Aorta (tissue), 5 donors: ENCODE results near the gene STX12. TPM values are rescaled to one million over a fixed set of nuclear protein-coding genes. Genes with fewer than 3 reads are reported as not detected.
A peak's percentile ranks its signal among the peaks of the same experiment; 100 is the strongest.
"Not testable (repeated sequence)": the region's sequence is repeated elsewhere in the genome, so short reads cannot be mapped to it uniquely, and the experiment has no call there.

Source experiments
- ATAC-seq: fragments of 200-7000 bp; cut with Tn5 transposase; one replicate; pipeline ENCODE4 v1.9.1; 2022; ENCODE audit warnings: moderate library complexity; ENCODE audit not compliant: low FRiP score
- DNase-seq, 2 donors: peaks; one replicate each; pipeline ENCODE4 v3.0.0-alpha.2; 2020
- H3K27ac ChIP-seq, 2 donors: one replicate each; pipeline ENCODE4 v1.5.1; 2013; ENCODE audit warnings: low read length in 2 of 2, mild to moderate bottlenecking in 2 of 2, moderate library complexity in 2 of 2, control low read depth in 1 of 2, inconsistent platforms in 1 of 2, low read depth in 1 of 2
- H3K27me3 ChIP-seq, 2 donors: one replicate each; pipeline ENCODE4 v1.6.1; 2013; ENCODE audit warnings: control low read depth in 1 of 2, low read length in 1 of 2, mild to moderate bottlenecking in 1 of 2, moderate library complexity in 1 of 2; ENCODE audit not compliant: insufficient read depth in 2 of 2, control insufficient read depth in 1 of 2
- H3K36me3 ChIP-seq, 2 donors: one replicate each; pipeline ENCODE4 v1.6.1; 2013; ENCODE audit warnings: control low read depth in 1 of 2, low read length in 1 of 2, mild to moderate bottlenecking in 1 of 2; ENCODE audit not compliant: insufficient read depth in 2 of 2, control insufficient read depth in 1 of 2
- H3K4me1 ChIP-seq, 2 donors: one replicate each; pipeline ENCODE4 v1.6.1; 2013; ENCODE audit warnings: low read length in 2 of 2, control low read depth in 1 of 2, mild to moderate bottlenecking in 1 of 2, moderate library complexity in 1 of 2; ENCODE audit not compliant: insufficient read depth in 2 of 2, control insufficient read depth in 1 of 2
- H3K4me3 ChIP-seq, 2 donors: one replicate each; pipeline ENCODE4 v1.5.1; 2013; ENCODE audit warnings: low read length in 2 of 2, control low read depth in 1 of 2, mild to moderate bottlenecking in 1 of 2
- H3K9me3 ChIP-seq: one replicate; pipeline ENCODE4 v1.6.1; 2013; ENCODE audit warnings: mild to moderate bottlenecking, low read length; ENCODE audit not compliant: control insufficient read depth
- WGBS, 2 donors: extraction: QIAGEN DNeasy Blood & Tissue Kit; methylation state at CpG; one replicate each; pipeline ENCODE4 v1.1.7; 2013; 5-methylcytosine and 5-hydroxymethylcytosine counted together
- intact Hi-C, 2 donors: fragments of 100-400 bp; cut with DNase I; formaldehyde crosslinking; loops; one replicate each; pipeline versions ENCODE4 v1.14.2 to v1.15.0; 2022
- polyA plus RNA-seq, 2 donors: library from polyadenylated mRNA; stranded (reverse); fragments of 200-250 nt; gene quantifications; one replicate each; pipeline ENCODE4 v1.2.3, GENCODE V29; 2013
- total RNA-seq, 2 donors: library from RNA; stranded (reverse); fragmentation: NEBNext Ultra II Directional; extraction: Animal tissue kit (Norgen Biotek cat#: 25700); gene quantifications; one replicate each; pipeline ENCODE4 v1.2.1, GENCODE V29; 2021
- donor health status: healthy with polysubstance abuse.
- donor health status: Bipolar disorder and iron deficiency.
- donor health status: DM: no; HTN: no; CAD: no.
- donor health status: DM: no; HTN: no; CAD: no.
- donor health status: DM: yes; HTN: yes; CAD: no.

STX12 gene
- total and polyA plus RNA-seq, 4 donors = 37.6 to 81.4 (median 56.7) TPM

GRCh38 chr1:27829339-27829960, 56.4 kb downstream of the STX12 start:
- ATAC-seq, DNase-seq, H3K36me3 ChIP-seq, H3K9me3 ChIP-seq, H3K4me3 ChIP-seq, H3K27me3 ChIP-seq, H3K27ac ChIP-seq, intact Hi-C loops: not testable (repeated sequence)
- WGBS, 2 donors = 95% methylated on average over 3 of the region's 4 CpGs
- H3K4me1 ChIP-seq = peaks cover 0 to 12% of the 10 kb centered on the region in 2 donors

GRCh38 chr1:27830621-27831440, 57.8 kb downstream of the STX12 start, which contains the start of gene PPP1R8:
Gene PPP1R8, plus strand, starts transcription at chr1:27830782. Its CDS starts 54 bp downstream, at chr1:27830836.
- DNase-seq = peak; percentile 95 to 97
- H3K9me3 ChIP-seq = no peaks in the 10 kb centered on the region
- ATAC-seq = peak; percentile 99
- H3K27me3 ChIP-seq = no peaks in the 10 kb centered on the region
- H3K27ac ChIP-seq = peak within 1 kb of the TSS; percentile 29 to 94
- H3K36me3 ChIP-seq = no peaks in the 10 kb centered on the region
- peak within 1 kb of the TSS; percentile 86 to 96 for H3K4me3 ChIP-seq
- 0% methylated on average over 59 to 60 of the region's 60 CpGs for WGBS, 2 donors
- H3K4me1 ChIP-seq = peaks cover 0 to 12% of the 10 kb centered on the region in 2 donors
- intact Hi-C loops = no loop called here

GRCh38 chr1:27831568-27832410, 58.8 kb downstream of the STX12 start:
- intact Hi-C loops = no loop called here
- no peak for ATAC-seq
- H3K4me1 ChIP-seq = peaks cover 0 to 12% of the 10 kb centered on the region in 2 donors
- peak overlapping the region in 1 of 2 donors; percentile 96 for H3K4me3 ChIP-seq
- no peak for DNase-seq
- no peaks in the 10 kb centered on the region for H3K27me3 ChIP-seq
- H3K9me3 ChIP-seq = no peaks in the 10 kb centered on the region
- no peaks in the 10 kb centered on the region for H3K36me3 ChIP-seq
- no peak overlapping the region for H3K27ac ChIP-seq
- 50% methylated on average over 10 of the region's 10 CpGs for WGBS, 2 donors

GRCh38 chr1:27832762-27833161, 59.7 kb downstream of the STX12 start:
- intact Hi-C loops = no loop called here
- ATAC-seq = no peak

GRCh38 chr1:27833470-27833869, 60.5 kb downstream of the STX12 start:
- peaks cover 0 to 12% of the 10 kb centered on the region in 2 donors for H3K4me1 ChIP-seq
- ATAC-seq (no peak), DNase-seq (no peak)
- no peaks in the 10 kb centered on the region for H3K9me3 ChIP-seq
- intact Hi-C loops = no loop called here
- no peak overlapping the region for H3K27ac ChIP-seq
- no peaks in the 10 kb centered on the region for H3K27me3 ChIP-seq
- H3K4me3 ChIP-seq = no peak overlapping the region
- WGBS, 2 donors = 85 to 88% methylated on average over 3 of the region's 3 CpGs
- no peaks in the 10 kb centered on the region for H3K36me3 ChIP-seq

More at GRCh38 chr1:27832762-27833161, 59.7 kb downstream of the STX12 start:
- no peaks in the 10 kb centered on the region for H3K27me3 ChIP-seq
- no peaks in the 10 kb centered on the region for H3K36me3 ChIP-seq
- WGBS, 2 donors = 78 to 81% methylated on average over 2 of the region's 2 CpGs
- no peak for DNase-seq
- peaks cover 0 to 12% of the 10 kb centered on the region in 2 donors for H3K4me1 ChIP-seq
- no peak overlapping the region for H3K27ac ChIP-seq
- H3K9me3 ChIP-seq = no peaks in the 10 kb centered on the region
- H3K4me3 ChIP-seq = no peak overlapping the region

GRCh38 chr1:27835046-27835445, 62.0 kb downstream of the STX12 start:
- no peak overlapping the region for H3K27ac ChIP-seq
- H3K4me1 ChIP-seq = peaks cover 0 to 12% of the 10 kb centered on the region in 2 donors
- H3K9me3 ChIP-seq = no peaks in the 10 kb centered on the region
- DNase-seq = no peak
- intact Hi-C loops = no loop called here
- no peak for ATAC-seq
- no peaks in the 10 kb centered on the region for H3K27me3 ChIP-seq
- H3K4me3 ChIP-seq = no peak overlapping the region
- no peaks in the 10 kb centered on the region for H3K36me3 ChIP-seq

GRCh38 chr1:27835501-27835900, 62.5 kb downstream of the STX12 start:
- Histone ChIP-seq H3K27ac (no peak overlapping the region), H3K36me3 (no peaks in the 10 kb centered on the region), H3K4me3 (no peak overlapping the region), H3K27me3 (no peaks in the 10 kb centered on the region), H3K9me3 (no peaks in the 10 kb centered on the region), H3K4me1 (peaks cover 0 to 12% of the 10 kb centered on the region in 2 donors)
- DNase-seq (no peak), ATAC-seq (no peak)
- intact Hi-C loops = no loop called here
- whole genome bisulfite sequencing, 2 donors = 86 to 92% methylated on average over 1 of the region's 1 CpG

GRCh38 chr1:27849951-27850350, 76.9 kb downstream of the STX12 start:
- no peak for ATAC-seq
- peaks cover 4 to 14% of the 10 kb centered on the region in 2 donors for H3K36me3 ChIP-seq
- H3K4me3 ChIP-seq = no peak overlapping the region
- 93% methylated on average over 7 of the region's 7 CpGs for whole genome bisulfite sequencing, 2 donors
- H3K27ac ChIP-seq = no peak overlapping the region
- no peak for DNase-seq
- no peaks in the 10 kb centered on the region for H3K9me3 ChIP-seq
- intact Hi-C loops = no loop called here
- peaks cover 0 to 2% of the 10 kb centered on the region in 2 donors for H3K4me1 ChIP-seq
- H3K27me3 ChIP-seq = no peaks in the 10 kb centered on the region
